HG03469 (cell line): ENCODE results near the gene CHST7.

Source experiments
- ATAC-seq: cut with Tn5 transposase; IDR thresholded peaks from one replicate; pipeline ENCODE4 v1.9.1; 2021; ENCODE audit warnings: mild to moderate bottlenecking, moderate library complexity, moderate number of reproducible peaks; ENCODE audit not compliant: unreplicated experiment

CHST7 gene

DNA sequence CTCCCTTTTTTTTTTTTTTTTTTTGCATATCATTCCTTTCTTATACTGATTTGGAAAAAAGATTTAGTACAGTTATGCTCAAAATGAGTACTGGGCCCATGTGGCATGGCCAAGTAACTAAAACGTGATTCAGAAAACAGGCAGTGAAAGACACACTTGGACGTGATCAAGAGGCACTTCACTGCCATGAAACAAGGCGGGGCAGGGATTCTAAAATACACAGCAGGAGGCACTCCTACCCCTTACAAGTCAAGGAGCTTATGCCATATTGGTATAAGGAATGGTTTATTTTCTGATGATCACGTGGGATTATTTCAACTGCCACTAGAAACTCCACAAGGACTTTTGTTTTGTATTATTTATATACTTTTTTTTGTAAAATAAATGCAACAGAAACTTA, 72.0 kb downstream of the CHST7 start:
- no peak for ATAC-seq

GRCh38 chrX:46647251-46647650, 73.7 kb downstream of the CHST7 start:
- no peak for ATAC-seq
